NCI-H1436 treated with DMSO at 0.1 percent for 48 hours (cell line): ENCODE results near the gene CIC.
"Not testable (repeated sequence)": the region's sequence is repeated elsewhere in the genome, so short reads cannot be mapped to it uniquely, and the experiment has no call there.

Experiments
- DNase-seq: peaks from one replicate; lab custom pipeline; 2025; lab: John Stamatoyannopoulos, UW

Gene CIC

DNA sequence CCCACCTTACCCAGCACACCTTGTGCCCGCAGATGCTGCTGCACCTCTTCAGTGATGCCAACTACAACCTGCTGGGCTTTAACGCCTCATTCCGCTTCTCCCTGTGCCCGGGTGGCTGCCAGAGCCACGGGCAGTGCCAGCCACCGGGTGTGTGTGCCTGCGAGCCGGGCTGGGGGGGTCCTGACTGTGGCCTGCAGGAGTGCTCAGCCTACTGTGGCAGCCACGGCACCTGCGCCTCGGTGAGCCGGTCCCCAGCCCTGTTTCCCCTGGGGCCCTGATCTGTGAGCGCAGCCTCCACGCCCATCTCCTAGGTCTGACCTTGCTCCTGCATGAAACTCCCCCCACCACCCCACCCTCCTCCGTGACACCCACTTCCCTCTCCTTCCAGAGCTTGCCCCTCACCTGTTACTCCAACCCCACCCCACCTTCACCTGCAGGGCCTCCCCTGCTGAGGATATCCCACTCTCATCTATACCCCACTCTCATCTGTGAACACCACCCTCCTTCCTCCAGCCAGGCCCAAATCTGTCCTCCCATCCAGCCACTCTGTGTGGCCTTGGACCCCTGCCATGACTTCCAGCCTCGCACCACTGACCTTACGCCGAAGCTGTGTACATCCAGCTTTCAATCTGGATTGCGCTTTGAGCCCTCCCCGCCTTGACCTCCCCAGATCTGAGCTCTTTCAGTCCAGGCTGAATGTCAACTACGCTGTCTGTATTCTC lies 65.1 kb downstream of the CIC start:
- DNase-seq = no peak

DNA sequence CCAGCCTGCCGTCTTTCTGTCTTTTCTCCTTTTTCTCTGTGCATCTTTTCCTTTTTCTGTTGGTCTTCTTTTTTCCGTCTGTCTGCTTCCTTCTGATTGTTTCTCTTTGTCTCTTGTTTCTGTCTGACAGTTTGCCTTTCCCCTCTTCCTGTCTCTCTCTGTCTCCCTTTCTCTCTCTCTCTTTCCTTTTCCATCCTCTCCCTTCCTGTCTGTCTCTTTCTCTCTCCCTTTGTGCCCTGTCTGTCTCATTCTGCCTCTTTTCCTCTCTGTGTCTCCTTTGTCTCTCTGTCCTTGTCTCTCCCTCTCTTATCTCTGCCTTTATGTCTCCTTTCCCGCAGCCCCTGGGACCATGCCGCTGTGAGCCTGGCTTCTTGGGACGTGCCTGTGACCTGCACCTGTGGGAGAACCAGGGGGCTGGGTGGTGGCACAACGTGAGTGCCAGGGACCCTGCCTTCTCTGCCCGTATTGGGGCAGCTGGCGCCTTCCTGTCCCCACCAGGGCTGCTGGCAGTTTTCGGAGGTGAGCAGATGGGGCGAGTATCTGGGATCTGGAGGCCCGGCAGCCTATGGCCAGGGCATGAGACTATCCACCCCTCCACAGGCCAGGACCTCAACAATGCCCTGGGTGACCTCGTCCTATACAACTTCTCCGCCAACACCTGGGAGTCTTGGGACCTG lies 65.8 kb downstream of the CIC start:
- DNase-seq = no peak

DNA sequence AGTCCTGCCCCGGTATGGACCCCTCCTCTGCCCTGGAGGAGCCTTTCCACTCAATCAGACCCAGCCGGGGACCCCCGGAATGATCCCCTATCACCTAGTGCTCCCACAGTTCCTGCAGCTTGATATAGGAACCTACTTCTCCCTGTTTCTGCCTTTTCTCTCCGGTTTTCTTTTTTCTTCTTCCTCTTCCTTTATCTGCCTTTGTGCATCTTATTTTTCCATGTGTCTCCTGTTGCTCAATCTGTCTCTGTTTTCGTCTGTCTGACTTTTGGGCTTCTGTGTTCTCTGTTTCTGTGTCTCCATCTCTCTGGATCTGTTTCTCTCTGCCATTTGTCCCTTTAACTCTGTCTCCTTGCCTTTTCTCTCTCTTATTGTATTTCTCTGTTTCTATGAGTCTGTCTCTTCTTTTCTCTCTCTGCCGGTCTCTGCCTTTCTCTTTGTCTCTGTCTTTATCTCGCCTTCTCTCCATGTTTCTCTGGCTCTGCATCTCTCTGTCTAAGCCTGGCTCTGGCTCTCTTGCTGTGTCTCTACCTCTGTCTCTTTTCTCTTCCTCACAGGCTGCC lies 66.4 kb downstream of the CIC start:
- no peak for DNase-seq

DNA sequence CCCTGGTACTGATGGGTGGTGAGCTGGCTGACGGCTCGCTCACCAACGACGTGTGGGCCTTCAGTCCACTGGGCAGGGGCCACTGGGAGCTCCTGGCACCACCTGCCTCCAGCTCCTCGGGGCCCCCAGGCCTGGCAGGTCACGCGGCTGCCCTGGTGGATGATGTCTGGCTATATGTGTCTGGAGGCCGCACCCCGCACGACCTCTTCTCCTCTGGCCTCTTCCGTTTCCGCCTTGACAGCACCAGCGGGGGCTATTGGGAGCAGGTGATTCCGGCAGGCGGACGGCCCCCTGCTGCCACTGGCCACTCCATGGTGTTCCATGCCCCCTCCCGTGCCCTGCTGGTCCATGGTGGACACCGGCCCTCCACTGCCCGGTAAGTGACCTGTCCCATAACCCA lies 66.9 kb downstream of the CIC start:
- no peak for DNase-seq

DNA sequence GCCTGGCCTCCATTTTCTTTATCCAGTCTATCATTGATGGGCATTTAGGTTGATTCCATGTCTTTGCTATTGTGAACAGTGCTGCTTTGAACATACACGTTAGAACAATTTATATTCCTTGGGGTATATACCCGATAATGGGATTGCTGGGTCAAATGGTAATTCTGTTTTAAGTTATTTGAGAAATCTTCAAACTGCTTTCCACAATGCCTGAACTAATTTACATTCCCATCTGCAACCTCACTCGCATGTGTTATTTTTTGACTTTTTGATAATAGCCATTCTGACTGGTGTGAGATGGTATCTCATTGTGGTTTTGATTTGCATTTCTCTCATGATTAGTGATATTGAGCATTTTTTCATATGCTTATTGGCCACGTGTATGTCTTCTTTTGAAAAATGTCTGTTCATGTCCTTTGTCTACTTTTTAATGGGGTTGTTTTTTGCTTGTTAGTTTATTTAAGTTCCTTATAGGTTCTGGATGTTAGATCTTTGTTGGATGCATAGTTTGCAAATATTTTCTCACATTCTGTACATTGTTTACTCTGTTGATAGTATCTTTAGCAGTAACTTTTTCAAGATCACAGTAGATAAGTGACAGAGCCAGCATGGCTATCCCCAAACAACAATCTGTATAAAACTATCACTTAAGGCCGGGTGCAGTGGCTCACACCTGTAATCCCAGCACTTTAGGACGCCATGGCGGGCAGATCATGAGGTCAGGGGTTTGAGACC lies 70.2 kb downstream of the CIC start:
- not testable (repeated sequence) for DNase-seq

DNA sequence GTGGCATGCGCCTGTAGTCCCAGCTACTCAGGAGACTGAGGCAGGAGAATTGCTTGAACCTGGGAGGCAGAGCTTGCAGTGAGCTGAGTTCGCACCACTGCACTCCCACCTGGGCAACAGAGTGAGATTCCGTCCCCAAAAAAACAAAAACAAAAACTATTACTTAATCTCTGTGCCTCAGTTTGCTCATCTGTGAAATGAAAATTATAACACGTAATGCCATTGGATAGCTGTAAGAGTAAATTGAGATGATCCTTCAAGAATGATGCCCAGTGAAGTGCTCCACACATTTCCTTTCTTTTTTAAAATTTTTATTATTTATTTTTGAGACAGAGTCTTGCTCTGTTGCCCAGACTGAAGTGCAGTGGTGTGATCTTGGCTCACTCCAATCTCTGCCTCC lies 70.9 kb downstream of the CIC start:
- DNase-seq = not testable (repeated sequence)

DNA sequence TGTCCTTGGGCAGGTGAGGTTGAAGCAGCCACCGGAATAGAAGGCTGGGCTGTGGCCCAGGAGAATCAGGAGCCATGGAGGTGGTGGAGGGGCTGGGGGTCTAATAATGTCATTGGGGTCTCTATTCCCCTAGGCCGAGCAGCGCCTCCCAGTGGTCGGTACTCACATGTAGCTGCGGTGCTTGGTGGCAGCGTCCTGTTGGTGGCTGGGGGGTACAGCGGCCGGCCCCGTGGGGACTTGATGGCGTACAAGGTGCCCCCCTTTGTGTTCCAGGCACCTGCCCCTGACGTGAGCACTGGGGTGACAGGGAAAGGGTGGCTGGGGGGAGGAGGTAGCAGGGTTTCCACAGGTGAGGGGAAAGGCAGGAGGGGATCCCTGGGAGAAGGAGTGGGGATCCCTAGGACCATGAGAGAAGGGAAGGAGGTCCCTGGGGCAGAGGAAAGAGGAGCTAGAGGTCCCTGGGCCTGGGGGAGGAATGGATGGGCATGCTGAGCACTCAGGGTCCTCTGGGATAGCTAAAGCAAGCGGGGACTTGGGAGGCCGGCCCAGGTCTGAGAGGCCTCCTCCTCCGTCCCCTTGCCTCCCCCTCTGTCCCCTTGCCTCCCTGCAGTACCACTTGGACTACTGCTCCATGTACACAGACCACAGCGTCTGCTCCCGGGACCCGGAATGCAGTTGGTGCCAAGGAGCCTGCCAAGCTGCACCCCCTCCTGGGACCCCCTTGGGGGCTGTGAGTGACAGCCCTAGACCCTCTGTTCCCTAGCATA lies 74.5 kb downstream of the CIC start:
- no peak for DNase-seq

DNA sequence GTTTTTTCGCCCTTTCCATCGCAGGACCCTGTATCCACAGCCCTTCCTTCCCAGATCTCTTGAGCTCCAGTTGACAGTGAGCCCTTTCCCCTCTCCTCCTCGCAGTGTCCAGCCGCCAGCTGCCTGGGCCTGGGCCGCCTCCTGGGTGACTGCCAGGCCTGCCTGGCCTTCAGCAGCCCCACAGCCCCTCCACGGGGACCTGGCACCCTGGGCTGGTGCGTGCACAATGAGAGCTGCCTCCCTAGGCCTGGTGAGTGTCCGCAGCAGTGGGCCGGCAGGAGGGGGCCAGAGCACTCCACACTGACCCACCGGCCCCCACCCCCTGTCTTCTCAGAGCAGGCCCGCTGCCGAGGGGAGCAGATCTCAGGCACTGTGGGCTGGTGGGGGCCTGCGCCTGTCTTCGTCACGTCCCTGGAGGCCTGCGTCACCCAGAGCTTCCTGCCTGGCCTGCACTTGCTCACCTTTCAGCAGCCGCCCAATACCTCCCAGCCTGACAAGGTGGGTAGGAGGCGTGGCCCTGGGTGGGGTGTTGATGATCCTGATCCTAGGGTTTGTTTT lies 75.4 kb downstream of the CIC start:
- DNase-seq = no peak
